IMR-90 (cell line): ENCODE measurements around the gene HDGFL3. TPM values are rescaled to one million over a fixed set of nuclear protein-coding genes. Genes with fewer than 3 reads are reported as not detected.
A peak's percentile ranks its signal among the peaks of the same experiment; 100 is the strongest.

Experiments used
- ATAC-seq: fragments of 200-7000 bp; cut with Tn5 transposase; 2 replicates; pipeline ENCODE4 v1.9.1; 2020; ENCODE audit warnings: low read depth, mild to moderate bottlenecking, moderate library complexity
- BruUV-seq: library from RNA; stranded (reverse); fragments of 400-500 nt; replicated peaks from 2 replicates; lab custom pipeline; 2021; lab: Mats Ljungman, UMichigan
- CTCF ChIA-PET: fragments of 300-600 bp; formaldehyde crosslinking; extraction: SDS; loops from one replicate; lab custom pipeline; 2021; ENCODE audit warnings: antibody characterized with exemption; lab: Yijun Ruan, JAX
- POLR2A ChIA-PET: fragments of 300-600 bp; sonication (Branson Sonifier 250); formaldehyde crosslinking; loops from one replicate; lab custom pipeline; 2022; ENCODE audit warnings: antibody characterized with exemption; ENCODE audit not compliant: unreplicated experiment; lab: Charles Lee
- DNase-seq: peaks from one replicate; pipeline ENCODE4 v3.0.0; 2013
- H2AFZ ChIP-seq: replicated peaks from 2 replicates; pipeline ENCODE3; 2013; ENCODE audit warnings: low read length, mild to moderate bottlenecking; ENCODE audit not compliant: poor library complexity
- H2AK5ac ChIP-seq: 2 replicates; pipeline ENCODE4 v1.6.1; 2013; ENCODE audit warnings: low read depth, low read length, inconsistent platforms
- H2AK9ac ChIP-seq: replicated peaks from 2 replicates; pipeline ENCODE3; 2013; ENCODE audit warnings: mild to moderate bottlenecking, low read depth, low read length, moderate library complexity; ENCODE audit not compliant: poor library complexity
- H2BK120ac ChIP-seq: 2 replicates; pipeline ENCODE4 v1.6.1; 2013; ENCODE audit warnings: low read depth, low read length, inconsistent platforms
- H2BK15ac ChIP-seq: 3 replicates; pipeline ENCODE4 v1.6.1; 2013; ENCODE audit warnings: low read depth, low read length, inconsistent platforms
- H2BK20ac ChIP-seq: 2 replicates; pipeline ENCODE4 v1.6.1; 2013; ENCODE audit warnings: low read depth, mild to moderate bottlenecking, inconsistent platforms, low read length, moderate library complexity
- H2BK5ac ChIP-seq: 2 replicates; pipeline ENCODE4 v1.6.1; 2013; ENCODE audit warnings: mild to moderate bottlenecking, low read depth, low read length, inconsistent platforms; ENCODE audit not compliant: poor library complexity, severe bottlenecking
- H3K14ac ChIP-seq: replicated peaks from 2 replicates; pipeline ENCODE4 v1.6.1; 2013; ENCODE audit warnings: low read depth, low read length, inconsistent platforms
- H3K18ac ChIP-seq: 2 replicates; pipeline ENCODE4 v1.6.1; 2013; ENCODE audit warnings: low read depth, low read length, control low read depth
- H3K23ac ChIP-seq: 2 replicates; pipeline ENCODE4 v1.6.1; 2013; ENCODE audit warnings: low read depth, low read length, inconsistent platforms
- H3K27ac ChIP-seq: 2 replicates; pipeline ENCODE4 v1.5.1; 2013; ENCODE audit warnings: mild to moderate bottlenecking, control low read depth, low read length; ENCODE audit not compliant: insufficient read depth
- H3K27me3 ChIP-seq: 2 replicates; pipeline ENCODE4 v1.6.1; 2013; ENCODE audit warnings: low read length; ENCODE audit not compliant: control insufficient read depth, insufficient read depth
- H3K36me3 ChIP-seq: 2 replicates; pipeline ENCODE4 v1.6.1; 2013; ENCODE audit warnings: low read length, mixed read lengths; ENCODE audit not compliant: control insufficient read depth, insufficient read depth
- H3K4ac ChIP-seq: 2 replicates; pipeline ENCODE4 v1.6.1; 2013; ENCODE audit warnings: low read depth, low read length, inconsistent platforms
- H3K4me1 ChIP-seq: 2 replicates; pipeline ENCODE4 v1.6.1; 2013; ENCODE audit warnings: low read length, mixed read lengths; ENCODE audit not compliant: control insufficient read depth, insufficient read depth
- H3K4me2 ChIP-seq: 2 replicates; pipeline ENCODE4 v1.6.1; 2013; ENCODE audit warnings: low read depth, mild to moderate bottlenecking, control low read depth, low read length, moderate library complexity
- H3K4me3 ChIP-seq: 2 replicates; pipeline ENCODE4 v1.5.1; 2013; ENCODE audit warnings: low read depth, mild to moderate bottlenecking, control low read depth, low read length, moderate library complexity; ENCODE audit not compliant: insufficient read depth
- H3K56ac ChIP-seq: 2 replicates; pipeline ENCODE4 v1.6.1; 2013; ENCODE audit warnings: low read length, inconsistent platforms; ENCODE audit not compliant: insufficient read depth; ENCODE audit errors: extremely low read depth
- H3K79me1 ChIP-seq, 2 experiments: 2 replicates each; pipeline ENCODE4 v1.6.1; 2013; ENCODE audit warnings: low read length in 2 of 2, inconsistent platforms in 1 of 2, low read depth in 1 of 2
- H3K9ac ChIP-seq: 2 replicates; pipeline ENCODE4 v1.6.1; 2013; ENCODE audit warnings: low read depth, low read length, control low read depth
- H3K9me1 ChIP-seq: 2 replicates; pipeline ENCODE4 v1.6.1; 2013; ENCODE audit warnings: low read length, inconsistent platforms; ENCODE audit not compliant: insufficient read depth
- H3K9me3 ChIP-seq: 2 replicates; pipeline ENCODE4 v1.6.1; 2013; ENCODE audit warnings: low read length; ENCODE audit not compliant: control insufficient read depth, insufficient read depth
- H4K20me1 ChIP-seq: 2 replicates; pipeline ENCODE4 v1.6.1; 2013; ENCODE audit warnings: low read length, inconsistent platforms; ENCODE audit not compliant: insufficient read depth
- H4K5ac ChIP-seq: 2 replicates; pipeline ENCODE4 v1.6.1; 2013; ENCODE audit warnings: mild to moderate bottlenecking, low read depth, low read length, control low read depth
- H4K8ac ChIP-seq, 2 experiments: 2 replicates each; pipeline ENCODE4 v1.6.1; 2013; ENCODE audit warnings: low read depth in 2 of 2, low read length in 2 of 2, control low read depth in 1 of 2, inconsistent platforms in 1 of 2
- H4K91ac ChIP-seq: 2 replicates; pipeline ENCODE4 v1.6.1; 2013; ENCODE audit warnings: low read depth, low read length, inconsistent platforms; ENCODE audit not compliant: insufficient read depth
- BHLHE40 ChIP-seq: fragments of 150-350 bp; IDR thresholded peaks from 2 replicates; pipeline ENCODE4 v1.6.1; 2016; ENCODE audit warnings: mild to moderate bottlenecking, low read depth, low read length
- MAFK ChIP-seq: IDR thresholded peaks from 2 replicates; pipeline ENCODE4 v1.6.1; 2012; ENCODE audit warnings: low read depth, low read length, improper control_type of control experiment
- MAZ ChIP-seq: IDR thresholded peaks from 2 replicates; pipeline ENCODE4 v1.6.1; 2012; ENCODE audit warnings: low read depth, mild to moderate bottlenecking, low read length, improper control_type of control experiment, moderate library complexity, borderline replicate concordance
- SMC3 ChIP-seq: fragments of 150-350 bp; IDR thresholded peaks from 2 replicates; pipeline ENCODE4 v1.6.1; 2016; ENCODE audit warnings: low read depth, mild to moderate bottlenecking, antibody characterized with exemption, low read length, moderate library complexity
- WGBS, 2 experiments: methylation state at CpG; one replicate each; pipeline versions ENCODE4 v1.1.5 to v1.1.7; 2013; ENCODE audit warnings: missing lambda C conversion rate in 2 of 2; ENCODE audit not compliant: insufficient read length in 1 of 2; ENCODE audit errors: extremely low coverage in 2 of 2; 5-methylcytosine and 5-hydroxymethylcytosine counted together
- dilution Hi-C: fragments of 300-500 bp; cut with HindIII; formaldehyde crosslinking; loops from one replicate; pipeline ENCODE4 v1.14.3; 2018; ENCODE audit warnings: low sequenced_read_pairs; ENCODE audit not compliant: unreplicated experiment
- in situ Hi-C: fragments of 300-500 bp; cut with MboI; formaldehyde crosslinking; loops from 3 replicates; pipeline ENCODE4 v1.14.3; 2019; ENCODE audit warnings: low sequenced_read_pairs, inconsistent platforms, mixed read lengths
- intact Hi-C: fragments of 100-400 bp; cut with micrococcal nuclease; formaldehyde crosslinking; loops from 2 replicates; pipeline ENCODE4 v1.10.0; 2022
- polyA plus RNA-seq, 3 experiments: library from polyadenylated mRNA; depleted of rRNA; stranded (reverse); fragments of >200 nt; gene quantifications; 2 replicates each; pipeline ENCODE4 v1.2.3, GENCODE V29; 2012; ENCODE audit warnings: low replicate concordance in 1 of 3
- total RNA-seq: library from RNA; depleted of rRNA; stranded (reverse); fragments of >200 nt; gene quantifications from 2 replicates; pipeline ENCODE4 v1.2.3, GENCODE V29; 2012

The HDGFL3 gene
- total and polyA plus RNA-seq, 2 of the 4 experiments (the other 2 are of a cell fraction): 9.5 to 18.1 TPM

DNA sequence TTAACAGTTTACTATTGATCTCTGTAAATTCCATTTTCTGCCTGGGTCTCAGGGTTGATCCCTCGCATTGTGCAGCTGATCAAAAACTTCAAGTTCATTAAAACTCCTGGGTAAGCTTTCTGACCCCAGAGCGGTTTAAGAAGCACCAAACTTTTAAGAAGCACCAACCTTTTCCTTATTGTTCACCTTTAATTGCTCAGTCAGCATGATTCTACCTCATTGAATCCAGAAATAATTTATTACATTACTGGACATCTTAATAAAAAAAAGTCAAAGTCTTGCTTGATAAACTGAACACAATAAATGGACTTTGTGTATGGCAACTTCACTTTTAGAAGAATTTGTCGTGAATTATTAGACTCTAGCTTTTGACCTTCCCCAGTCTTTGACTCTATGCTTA, 46.9 kb downstream of the HDGFL3 start:
- Histone ChIP-seq H3K9me3 (no peaks in the 10 kb centered on the region), H4K20me1 (peaks cover 10% of the 10 kb centered on the region; the same call in 1 of the 2 replicates), H3K18ac (no peak overlapping the region), H3K79me1 (peaks cover 22 to 49% of the 10 kb centered on the region in 2 experiments), H3K56ac (no peak overlapping the region), H3K4me3 (no peak overlapping the region), H2BK15ac (no peak overlapping the region), H3K4me1 (peaks cover 2% of the 10 kb centered on the region; the same call in 1 of the 2 replicates), H4K91ac (no peak overlapping the region), H3K4me2 (no peak overlapping the region), H3K9me1 (0 out of 2 replicates have a peak, but pooled peaks cover 4% of the 10 kb centered on the region), H3K9ac (no peak overlapping the region), H2BK5ac (no peak overlapping the region), H2BK120ac (no peak overlapping the region), H4K8ac (no peak overlapping the region), H3K23ac (no peak overlapping the region), H2BK20ac (no peak overlapping the region), H2AFZ (no peak overlapping the region), H3K4ac (no peak overlapping the region), H2AK9ac (no peak overlapping the region), H2AK5ac (no peak overlapping the region), H3K14ac (no peak overlapping the region), H3K36me3 (peaks cover 7% of the 10 kb centered on the region), H4K5ac (no peak overlapping the region), H3K27ac (no peak overlapping the region), H3K27me3 (no peaks in the 10 kb centered on the region)
- no peak for TF ChIP-seq BHLHE40
- no peak for TF ChIP-seq MAZ
- peak; percentile 70 for TF ChIP-seq MAFK
- TF ChIP-seq SMC3: no peak
- dilution Hi-C loops: no loop called here
- ATAC-seq: no peak
- BruUV-seq: no TSS peak
- in situ Hi-C loops: no loop called here
- intact Hi-C loops: loop anchor here (5.0 kb wide), 1 partner anchor 42 kb away; no protein-coding TSS in a partner anchor
- CTCF ChIA-PET: interaction anchor here (1.1 kb wide), 1 partner anchor 8 kb away, joined by 3 read pairs; no protein-coding TSS in a partner anchor
- WGBS, 2 experiments: no CpG with 5 or more reads among the region's 3 CpGs
- DNase-seq: no peak
- POLR2A ChIA-PET: no interaction called here
